ENCODE data around the gene SKAP1.
"Not testable (repeated sequence)": the region's sequence is repeated elsewhere in the genome, so short reads cannot be mapped to it uniquely, and the experiment has no call there.

The SKAP1 gene

DNA sequence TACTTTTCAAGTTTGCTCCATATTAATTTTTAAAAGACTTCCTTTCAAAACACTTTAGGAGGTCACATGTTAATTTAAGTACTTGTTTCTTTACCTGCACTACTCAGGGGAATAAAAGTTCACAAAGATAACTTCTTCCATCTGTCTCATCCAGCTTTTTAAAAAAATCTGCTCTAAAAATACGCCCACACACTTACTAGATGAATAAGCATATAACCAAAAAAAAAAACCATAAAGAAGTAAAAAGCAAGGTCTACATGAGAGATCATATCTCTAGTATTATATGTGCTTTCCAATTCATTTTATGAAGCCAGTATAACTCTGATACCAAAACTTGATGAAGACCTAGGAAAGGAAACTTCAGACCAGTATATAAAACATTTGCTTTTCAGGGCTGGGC lies 17.2 kb downstream of the SKAP1 start:
- no peak for TF ChIP-seq CTCF (IDR thresholded peaks at IDR 0.05; ENCODE audit: extremely low read depth, missing control alignments)
- DNase-seq (ENCODE audit: low spot score), result no peak

DNA sequence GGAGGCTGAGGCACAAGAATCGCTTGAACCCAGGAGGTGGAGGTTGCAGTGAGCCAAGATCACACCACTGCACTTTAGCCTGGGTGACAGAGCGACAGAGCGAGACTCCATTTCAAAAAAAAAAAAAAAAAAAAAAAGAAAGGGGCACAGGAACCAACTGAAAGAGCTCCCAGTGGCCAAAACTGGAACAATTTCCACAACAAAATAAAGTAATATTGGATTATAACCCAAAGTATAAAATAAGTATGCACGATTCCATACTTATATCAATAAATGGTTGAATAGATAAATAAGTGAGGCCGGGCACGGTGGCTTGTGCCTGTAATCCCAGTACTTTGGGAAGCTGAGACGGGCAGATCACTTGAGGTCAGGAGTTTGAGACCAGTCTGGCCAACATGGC lies 19.2 kb downstream of the SKAP1 start:
- not testable (repeated sequence) for DNase-seq (ENCODE audit: low spot score)

DNA sequence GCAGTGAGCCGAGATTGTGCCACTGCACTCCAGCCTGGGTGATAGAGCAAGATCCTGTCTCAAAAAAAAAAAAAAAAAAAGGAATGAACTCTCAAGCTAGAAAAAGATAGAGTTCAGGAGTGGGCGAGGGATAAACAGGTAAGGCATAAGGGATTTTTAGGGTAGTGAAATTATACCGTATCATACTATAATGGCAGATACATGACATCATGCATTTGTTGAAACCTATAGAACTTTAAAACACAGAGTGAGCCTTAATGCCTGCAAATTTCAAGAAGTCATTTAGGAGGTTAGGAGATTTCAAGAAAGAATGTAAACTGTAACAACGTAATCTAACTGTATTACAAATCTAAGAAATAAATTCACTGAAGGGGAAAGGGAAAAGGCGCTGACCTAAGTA lies 20.4 kb downstream of the SKAP1 start:
- TF ChIP-seq CTCF (IDR thresholded peaks at IDR 0.05; ENCODE audit: extremely low read depth, missing control alignments), result no peak
- DNase-seq (ENCODE audit: low spot score), result no peak

GRCh38 chr17:48406936-48407567 lies 23.0 kb downstream of the SKAP1 start:
- TF ChIP-seq CTCF (IDR thresholded peaks at IDR 0.05; ENCODE audit: extremely low read depth, missing control alignments), result no peak

DNA sequence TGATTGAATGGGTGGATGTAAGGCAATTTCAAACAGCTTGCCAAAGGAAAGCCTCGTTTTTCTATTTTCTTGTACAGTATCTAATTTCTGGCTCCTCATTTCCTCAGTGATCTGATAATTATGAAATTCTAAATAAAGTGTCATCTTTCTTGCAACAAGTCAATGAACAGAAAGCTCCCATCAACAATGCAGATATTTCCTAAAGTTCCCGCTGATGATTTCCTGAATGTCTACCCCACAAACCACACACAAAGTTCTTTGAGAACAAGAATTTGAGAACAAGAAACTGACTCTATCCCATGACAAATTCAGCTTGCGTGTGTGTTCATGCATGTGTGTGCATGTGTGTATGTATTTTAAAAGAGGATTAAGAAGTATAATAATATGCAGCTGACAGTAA lies 35.2 kb downstream of the SKAP1 start:
- TF ChIP-seq CTCF (IDR thresholded peaks at IDR 0.05; ENCODE audit: extremely low read depth, missing control alignments), result no peak
- no peak for DNase-seq (ENCODE audit: low spot score)

More at GRCh38 chr17:48406936-48407567, 23.0 kb downstream of the SKAP1 start:
- DNase-seq (ENCODE audit: low spot score), result no peak

GRCh38 chr17:48393283-48393682 lies 36.7 kb downstream of the SKAP1 start:
- TF ChIP-seq CTCF (IDR thresholded peaks at IDR 0.05; ENCODE audit: extremely low read depth, missing control alignments), result no peak
- no peak for DNase-seq (ENCODE audit: low spot score)

GRCh38 chr17:48392857-48393256 lies 37.2 kb downstream of the SKAP1 start:
- TF ChIP-seq CTCF (IDR thresholded peaks at IDR 0.05; ENCODE audit: extremely low read depth, missing control alignments), result no peak
- DNase-seq (ENCODE audit: low spot score), result no peak

GRCh38 chr17:48391444-48391843 lies 38.6 kb downstream of the SKAP1 start:
- TF ChIP-seq CTCF (IDR thresholded peaks at IDR 0.05; ENCODE audit: extremely low read depth, missing control alignments), result no peak
- DNase-seq (ENCODE audit: low spot score), result no peak

All from GM20000 (cell line).